Measurements from ENCODE around the gene KIF1C. TPM values are rescaled to one million over a fixed set of nuclear protein-coding genes. Genes with fewer than 3 reads are reported as not detected.

The KIF1C gene
- total RNA-seq, 1 donor from 2014 or later: 143 TPM

Small RNA genes within 50 kb of the gene (microRNA-seq; reads per million reads assigned to microRNA genes)
- gene MIR6864 (not detected), gene MIR6865 (not detected)

Other genes with a start within 250 kb of the KIF1C start
- not detected for gene TM4SF5, start 226.1 kb upstream of the KIF1C start, total RNA-seq
- gene VMO1, start 211.6 kb upstream of the KIF1C start, total RNA-seq: 5.4 TPM
- gene GLTPD2, start 209.0 kb upstream of the KIF1C start, total RNA-seq: not detected
- gene PSMB6, start 201.8 kb upstream of the KIF1C start, total RNA-seq: 70.7 TPM
- gene PLD2, start 190.8 kb upstream of the KIF1C start, total RNA-seq: 47.0 TPM
- gene MINK1, start 164.6 kb upstream of the KIF1C start, total RNA-seq: 95.0 TPM
- 2.4 TPM for gene C17orf107, start 98.4 kb upstream of the KIF1C start, total RNA-seq
- 2.3 TPM for gene CHRNE, start 94.9 kb upstream of the KIF1C start, total RNA-seq
- not detected for gene GP1BA, start 65.7 kb upstream of the KIF1C start, total RNA-seq
- 28.3 TPM for gene SLC25A11, start 57.9 kb upstream of the KIF1C start, total RNA-seq
- gene RNF167, start 57.7 kb upstream of the KIF1C start, total RNA-seq: 76.5 TPM
- gene PFN1, start 49.4 kb upstream of the KIF1C start, total RNA-seq: 234 TPM
- 5.1 TPM for gene ENO3, start 46.8 kb upstream of the KIF1C start, total RNA-seq
- gene SPAG7, start 30.1 kb upstream of the KIF1C start, total RNA-seq: 50.8 TPM
- 62.9 TPM for gene CAMTA2, start 10.3 kb upstream of the KIF1C start, total RNA-seq
- 1.6 TPM for gene INCA1, start 428 bp upstream of the KIF1C start, total RNA-seq
- gene SLC52A1, start 37.5 kb downstream of the KIF1C start, total RNA-seq: not detected
- 6.6 TPM for gene ZFP3, start 80.5 kb downstream of the KIF1C start, total RNA-seq
- gene ZNF232, start 113.9 kb downstream of the KIF1C start, total RNA-seq: 10.0 TPM
- gene USP6, start 118.1 kb downstream of the KIF1C start, total RNA-seq: 0.31 TPM
- 16.5 TPM for gene ZNF594, start 193.9 kb downstream of the KIF1C start, total RNA-seq
- gene SCIMP, start 236.9 kb downstream of the KIF1C start, total RNA-seq: 4.9 TPM